Natural killer cell treated with Interleukin-12 subunit alpha and Interleukin-12 subunit beta and Interleukin-15 and Interleukin-18, amount 100 ng/mL, for 72 hours (primary cell): ENCODE results near the gene LPGAT1. TPM values are rescaled to one million over a fixed set of nuclear protein-coding genes. Genes with fewer than 3 reads are reported as not detected.
"Not testable (repeated sequence)": the region's sequence is repeated elsewhere in the genome, so short reads cannot be mapped to it uniquely, and the experiment has no call there.

ENCODE experiments used
- ATAC-seq, 2 donors: fragments of 150-1000 bp; cut with Tn5 transposase in 1 of 2; sonication (Bioruptor Pico), chemical (Tn5 transposase) in 1 of 2; 2 replicates each; pipeline ENCODE4 v1.10.0; 2021
- DNase-seq: peaks from one replicate; pipeline ENCODE4 v3.0.0; 2022; ENCODE audit warnings: low spot score
- H3K27ac Mint-ChIP-seq, 2 donors: 1 replicate in 1 of 2; 2 replicates in 1 of 2; pipeline ENCODE4 v1.8.0; 2022; ENCODE audit warnings: mixed read lengths in 2 of 2, mild to moderate bottlenecking in 1 of 2, moderate library complexity in 1 of 2
- H3K27me3 Mint-ChIP-seq, 2 donors: 1 replicate in 1 of 2; 2 replicates in 1 of 2; pipeline ENCODE4 v1.8.0; 2022; ENCODE audit warnings: mixed read lengths in 2 of 2
- H3K36me3 Mint-ChIP-seq: one replicate; pipeline ENCODE4 v1.8.0; 2022; ENCODE audit warnings: mixed read lengths
- H3K4me1 Mint-ChIP-seq, 2 donors: 1 replicate in 1 of 2; 2 replicates in 1 of 2; pipeline ENCODE4 v1.8.0; 2022; ENCODE audit warnings: low read depth in 2 of 2, mixed read lengths in 2 of 2, mild to moderate bottlenecking in 1 of 2
- H3K4me3 Mint-ChIP-seq: one replicate; pipeline ENCODE4 v1.8.0; 2022; ENCODE audit warnings: mixed read lengths
- H3K9me3 Mint-ChIP-seq: 2 replicates; pipeline ENCODE4 v1.8.0; 2022; ENCODE audit warnings: mixed read lengths
- total RNA-seq, 2 donors: library from RNA; stranded (reverse); gene quantifications; one replicate each; pipeline ENCODE4 v1.2.3, GENCODE V29; 2022

LPGAT1 gene
- total RNA-seq, 2 donors from 2014 or later: 27.2 to 54.3 TPM

GRCh38 chr1:211708926-211709325 lies 121.6 kb downstream of the LPGAT1 start:
- no peak for DNase-seq
- Mint-ChIP-seq H3K27ac (no peak overlapping the region), H3K9me3 (no peaks in the 10 kb centered on the region), H3K36me3 (no peaks in the 10 kb centered on the region), H3K4me1 (no peaks in the 10 kb centered on the region), H3K4me3 (no peak overlapping the region), H3K27me3 (no peaks in the 10 kb centered on the region)
- no peak for ATAC-seq

DNA sequence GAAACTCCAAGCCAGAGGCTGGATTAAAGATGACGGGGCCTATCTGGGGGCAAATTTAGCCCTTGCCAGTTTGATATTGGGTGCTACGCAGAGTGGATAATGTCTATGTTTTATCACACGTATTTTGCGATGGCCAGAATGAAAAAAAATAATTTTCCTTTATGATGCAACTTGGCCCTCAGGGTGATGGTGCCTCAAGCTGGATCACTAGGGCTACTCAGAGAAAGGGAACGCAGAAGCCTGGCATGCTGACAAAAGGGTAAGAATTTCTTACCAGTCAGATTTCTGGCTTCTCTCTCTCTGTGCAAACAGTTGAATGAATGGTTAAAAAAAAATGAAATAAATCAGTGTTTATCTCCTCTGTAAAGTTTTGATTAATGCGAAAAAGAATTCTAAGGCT lies 122.6 kb downstream of the LPGAT1 start:
- Mint-ChIP-seq H3K27me3 (no peaks in the 10 kb centered on the region), H3K36me3 (no peaks in the 10 kb centered on the region), H3K27ac (no peak overlapping the region), H3K4me3 (no peak overlapping the region), H3K4me1 (no peaks in the 10 kb centered on the region), H3K9me3 (no peaks in the 10 kb centered on the region)
- DNase-seq (no peak), ATAC-seq (no peak)

DNA sequence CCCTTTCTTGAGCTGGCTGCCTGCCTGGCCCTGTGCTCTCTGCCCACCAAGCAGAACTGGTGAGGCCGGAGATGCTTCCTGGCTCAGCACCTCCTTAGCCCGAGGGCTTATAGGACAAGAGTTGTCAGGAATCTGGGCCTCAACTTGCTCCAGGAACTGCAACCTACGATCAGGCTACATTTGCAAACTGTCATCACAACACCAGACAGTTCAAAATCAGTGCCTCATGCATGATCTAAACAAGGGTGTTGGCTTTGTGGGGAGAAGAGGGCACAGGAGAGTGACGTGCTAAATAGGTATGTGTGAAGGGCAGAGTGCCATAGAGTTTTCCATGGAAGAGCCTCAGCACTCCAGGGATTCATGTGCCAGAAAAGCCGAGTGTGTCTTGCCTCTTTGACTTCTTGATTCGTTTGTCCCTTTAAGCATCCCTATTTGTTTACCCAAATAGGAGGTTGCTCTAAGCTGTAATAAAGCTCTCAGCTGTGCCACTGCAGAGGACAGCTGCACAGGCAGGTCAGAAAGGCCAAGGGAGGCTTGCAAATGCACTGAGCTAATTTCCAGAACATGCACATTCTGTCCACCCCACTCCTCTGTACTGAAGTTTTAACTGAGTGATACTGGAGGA lies 125.0 kb downstream of the LPGAT1 start:
- ATAC-seq (no peak), DNase-seq (no peak)
- Mint-ChIP-seq H3K4me1 (no peaks in the 10 kb centered on the region), H3K9me3 (no peaks in the 10 kb centered on the region), H3K27me3 (peaks cover 3 to 8% of the 10 kb centered on the region in 2 donors), H3K4me3 (no peak overlapping the region), H3K36me3 (no peaks in the 10 kb centered on the region), H3K27ac (no peak overlapping the region)

- Mint-ChIP-seq H3K4me3 (no peak overlapping the region), H3K4me1 (peaks cover 0 to 3% of the 10 kb centered on the region in 2 donors), H3K27ac (no peak overlapping the region), H3K36me3 (no peaks in the 10 kb centered on the region), H3K9me3 (no peaks in the 10 kb centered on the region), H3K27me3 (peaks cover 3 to 13% of the 10 kb centered on the region in 2 donors)
- DNase-seq (no peak), ATAC-seq (no peak)
Measured at GRCh38 chr1:211704543-211704942, 126.0 kb downstream of the LPGAT1 start.

GRCh38 chr1:211703812-211704537 lies 126.6 kb downstream of the LPGAT1 start:
- H3K4me3 Mint-ChIP-seq: no peak overlapping the region
- H3K36me3 Mint-ChIP-seq: no peaks in the 10 kb centered on the region
- H3K4me1 Mint-ChIP-seq: peaks cover 0 to 6% of the 10 kb centered on the region in 2 donors
- no peak overlapping the region for H3K27ac Mint-ChIP-seq
- no peak for ATAC-seq
- no peaks in the 10 kb centered on the region for H3K9me3 Mint-ChIP-seq
- no peak for DNase-seq
- H3K27me3 Mint-ChIP-seq: peaks cover 3 to 13% of the 10 kb centered on the region in 2 donors

DNA sequence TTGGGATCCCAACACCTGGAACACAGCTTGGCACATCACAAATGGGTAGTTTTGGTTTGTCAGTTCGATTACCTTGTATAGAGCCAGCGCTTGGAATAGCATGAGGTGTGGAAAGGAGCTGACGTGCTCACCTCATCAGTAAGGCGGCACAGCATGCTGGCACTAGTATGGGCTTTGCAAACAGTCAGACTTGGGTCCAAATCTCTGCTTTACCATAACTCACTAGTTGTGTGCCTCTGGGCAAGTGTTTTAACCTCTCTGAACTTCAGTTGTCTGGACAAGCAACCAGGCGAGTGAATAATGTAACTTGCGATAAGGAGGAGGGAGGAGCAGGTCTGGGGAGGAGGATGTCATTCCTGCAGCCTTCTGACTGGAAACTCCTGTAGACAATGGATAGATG lies 128.8 kb downstream of the LPGAT1 start:
- H3K4me3 Mint-ChIP-seq: no peak overlapping the region
- peaks cover 7 to 17% of the 10 kb centered on the region in 2 donors for H3K4me1 Mint-ChIP-seq
- no peak overlapping the region for H3K27ac Mint-ChIP-seq
- H3K36me3 Mint-ChIP-seq: no peaks in the 10 kb centered on the region
- H3K9me3 Mint-ChIP-seq: no peaks in the 10 kb centered on the region
- no peak for ATAC-seq
- DNase-seq: no peak
- peaks cover 3 to 13% of the 10 kb centered on the region in 2 donors for H3K27me3 Mint-ChIP-seq

- ATAC-seq (no peak), DNase-seq (no peak)
- Mint-ChIP-seq H3K4me1 (peaks cover 16 to 31% of the 10 kb centered on the region in 2 donors), H3K36me3 (no peaks in the 10 kb centered on the region), H3K9me3 (no peaks in the 10 kb centered on the region), H3K4me3 (no peak overlapping the region), H3K27me3 (peaks cover 3 to 13% of the 10 kb centered on the region in 2 donors), H3K27ac (peak overlapping the region in 1 of 2 donors; percentile 39)
Measured at GRCh38 chr1:211699059-211699458, 131.5 kb downstream of the LPGAT1 start.

GRCh38 chr1:211698161-211699026 lies 132.2 kb downstream of the LPGAT1 start:
- peaks cover 3 to 13% of the 10 kb centered on the region in 2 donors for H3K27me3 Mint-ChIP-seq
- no peak overlapping the region for H3K27ac Mint-ChIP-seq
- DNase-seq (peak; percentile 78), ATAC-seq (peak; percentile 88 to 89)
- H3K36me3 Mint-ChIP-seq: no peaks in the 10 kb centered on the region
- no peaks in the 10 kb centered on the region for H3K9me3 Mint-ChIP-seq
- peaks cover 16 to 34% of the 10 kb centered on the region in 2 donors for H3K4me1 Mint-ChIP-seq
- no peak overlapping the region for H3K4me3 Mint-ChIP-seq

DNA sequence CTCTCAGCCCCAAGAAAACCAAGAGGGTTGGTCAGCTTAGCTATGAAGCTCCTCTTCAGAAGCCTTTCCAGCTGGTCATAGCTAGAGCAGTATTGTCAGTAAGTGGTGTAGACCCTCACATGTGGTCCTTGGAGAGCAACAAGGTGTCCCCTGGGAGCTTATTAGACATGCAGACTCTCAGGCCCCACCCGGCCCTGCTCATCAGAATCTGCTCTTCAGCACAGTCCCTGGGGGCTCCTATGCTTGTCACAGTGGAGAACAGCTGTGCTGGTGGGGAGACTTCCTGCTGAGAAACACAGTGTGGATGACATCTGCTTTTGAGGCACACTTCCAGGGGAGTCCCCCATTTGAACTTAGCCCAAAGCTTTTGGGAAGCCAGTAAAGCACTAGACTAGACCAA lies 133.2 kb downstream of the LPGAT1 start:
- no peak overlapping the region for H3K4me3 Mint-ChIP-seq
- peaks cover 3 to 13% of the 10 kb centered on the region in 2 donors for H3K27me3 Mint-ChIP-seq
- ATAC-seq: peak in 1 of 2 donors; percentile 31
- no peak overlapping the region for H3K27ac Mint-ChIP-seq
- peaks cover 16 to 34% of the 10 kb centered on the region in 2 donors for H3K4me1 Mint-ChIP-seq
- no peaks in the 10 kb centered on the region for H3K9me3 Mint-ChIP-seq
- DNase-seq: no peak
- H3K36me3 Mint-ChIP-seq: no peaks in the 10 kb centered on the region

- ATAC-seq (peak in 1 of 2 donors; percentile 53), DNase-seq (no peak)
- Mint-ChIP-seq H3K27ac (no peak overlapping the region), H3K9me3 (no peaks in the 10 kb centered on the region), H3K27me3 (peaks cover 0 to 5% of the 10 kb centered on the region in 2 donors), H3K4me1 (peaks cover 16 to 42% of the 10 kb centered on the region in 2 donors), H3K36me3 (no peaks in the 10 kb centered on the region), H3K4me3 (no peak overlapping the region)
Measured at GRCh38 chr1:211695135-211695816, 135.3 kb downstream of the LPGAT1 start.

GRCh38 chr1:211693911-211694310 lies 136.7 kb downstream of the LPGAT1 start:
- not testable (repeated sequence) for H3K9me3 Mint-ChIP-seq, H3K4me3 Mint-ChIP-seq, ATAC-seq

More at GRCh38 chr1:211693911-211694310, 136.7 kb downstream of the LPGAT1 start:
- not testable (repeated sequence) for H3K27me3 Mint-ChIP-seq, DNase-seq, H3K27ac Mint-ChIP-seq, H3K36me3 Mint-ChIP-seq
- peaks cover 22 to 42% of the 10 kb centered on the region in 2 donors for H3K4me1 Mint-ChIP-seq
